HG03066 (cell line): ENCODE results near the gene EGLN1.
"Not testable (repeated sequence)": the region's sequence is repeated elsewhere in the genome, so short reads cannot be mapped to it uniquely, and the experiment has no call there.

ENCODE experiments used
- ATAC-seq: cut with Tn5 transposase; IDR thresholded peaks from one replicate; pipeline ENCODE4 v1.9.1; 2021; ENCODE audit warnings: low read depth; ENCODE audit not compliant: unreplicated experiment

Gene EGLN1

GRCh38 chr1:231421971-231422797, at the start of gene EGLN1:
Gene EGLN1, minus strand, starts transcription at chr1:231422287. Its CDS starts 399 bp downstream, at chr1:231421888.
- ATAC-seq = peak; percentile 72

GRCh38 chr1:231471500-231471899, 49.4 kb upstream of the EGLN1 start:
- not testable (repeated sequence) for ATAC-seq

- ATAC-seq = not testable (repeated sequence)
Measured at GRCh38 chr1:231471027-231471426, 48.9 kb upstream of the EGLN1 start.

- ATAC-seq = no peak
Measured at GRCh38 chr1:231467986-231468385, 45.9 kb upstream of the EGLN1 start.

GRCh38 chr1:231465051-231465450, 43.0 kb upstream of the EGLN1 start:
- ATAC-seq = no peak

GRCh38 chr1:231463541-231463940, 41.5 kb upstream of the EGLN1 start:
- no peak for ATAC-seq

GRCh38 chr1:231460614-231461013, 38.5 kb upstream of the EGLN1 start:
- peak; percentile 71 for ATAC-seq

GRCh38 chr1:231459438-231459837, 37.4 kb upstream of the EGLN1 start:
- not testable (repeated sequence) for ATAC-seq

GRCh38 chr1:231457956-231458355, 35.9 kb upstream of the EGLN1 start:
- not testable (repeated sequence) for ATAC-seq

- not testable (repeated sequence) for ATAC-seq
Measured at GRCh38 chr1:231454133-231454532, 32.0 kb upstream of the EGLN1 start.

- ATAC-seq = no peak
Measured at GRCh38 chr1:231446138-231446537, 24.1 kb upstream of the EGLN1 start.

GRCh38 chr1:231444059-231444458, 22.0 kb upstream of the EGLN1 start:
- ATAC-seq = no peak

- ATAC-seq = no peak
Measured at GRCh38 chr1:231443363-231443762, 21.3 kb upstream of the EGLN1 start.

GRCh38 chr1:231442735-231443134, 20.6 kb upstream of the EGLN1 start:
- ATAC-seq = no peak

GRCh38 chr1:231432996-231433395, 10.9 kb upstream of the EGLN1 start:
- ATAC-seq = no peak

- ATAC-seq = no peak
Measured at GRCh38 chr1:231431665-231432415, 9.8 kb upstream of the EGLN1 start.

- ATAC-seq = not testable (repeated sequence)
Measured at GRCh38 chr1:231430678-231431352, 8.7 kb upstream of the EGLN1 start.

GRCh38 chr1:231428377-231428776, 6.3 kb upstream of the EGLN1 start:
- ATAC-seq = no peak

GRCh38 chr1:231424950-231425805, 3.1 kb upstream of the EGLN1 start:
- no peak for ATAC-seq

GRCh38 chr1:231423648-231424047, 1.6 kb upstream of the EGLN1 start:
- no peak for ATAC-seq
